ENCODE measurements around the gene BPIFB6.

DNA sequence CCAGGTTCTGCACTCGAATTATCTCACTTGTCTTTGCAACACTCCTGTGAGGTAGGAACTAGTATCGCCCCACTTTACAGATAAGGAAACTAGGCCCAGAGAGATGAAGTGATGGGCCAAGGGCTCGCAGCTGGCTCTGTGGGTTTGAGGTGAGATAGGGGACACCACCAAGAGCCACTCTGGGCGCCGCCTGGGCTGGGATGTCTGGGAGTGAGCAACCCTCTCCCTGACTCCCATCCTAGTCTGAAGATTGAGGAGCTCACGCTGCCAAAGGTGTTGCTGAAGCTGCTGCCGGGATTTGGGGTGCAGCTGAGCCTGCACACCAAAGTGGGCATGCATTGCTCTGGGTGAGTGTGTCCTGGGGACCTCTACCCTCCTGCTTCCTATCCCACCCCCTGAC, 27.7 kb downstream of the BPIFB6 start:
- TF ChIP-seq, protein P1, sequence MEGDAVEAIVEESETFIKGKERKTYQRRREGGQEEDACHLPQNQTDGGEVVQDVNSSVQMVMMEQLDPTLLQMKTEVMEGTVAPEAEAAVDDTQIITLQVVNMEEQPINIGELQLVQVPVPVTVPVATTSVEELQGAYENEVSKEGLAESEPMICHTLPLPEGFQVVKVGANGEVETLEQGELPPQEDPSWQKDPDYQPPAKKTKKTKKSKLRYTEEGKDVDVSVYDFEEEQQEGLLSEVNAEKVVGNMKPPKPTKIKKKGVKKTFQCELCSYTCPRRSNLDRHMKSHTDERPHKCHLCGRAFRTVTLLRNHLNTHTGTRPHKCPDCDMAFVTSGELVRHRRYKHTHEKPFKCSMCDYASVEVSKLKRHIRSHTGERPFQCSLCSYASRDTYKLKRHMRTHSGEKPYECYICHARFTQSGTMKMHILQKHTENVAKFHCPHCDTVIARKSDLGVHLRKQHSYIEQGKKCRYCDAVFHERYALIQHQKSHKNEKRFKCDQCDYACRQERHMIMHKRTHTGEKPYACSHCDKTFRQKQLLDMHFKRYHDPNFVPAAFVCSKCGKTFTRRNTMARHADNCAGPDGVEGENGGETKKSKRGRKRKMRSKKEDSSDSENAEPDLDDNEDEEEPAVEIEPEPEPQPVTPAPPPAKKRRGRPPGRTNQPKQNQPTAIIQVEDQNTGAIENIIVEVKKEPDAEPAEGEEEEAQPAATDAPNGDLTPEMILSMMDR (IDR thresholded peaks at IDR 0.05), result no peak
- TF ChIP-seq POLR2A (IDR thresholded peaks at IDR 0.05), result no peak

Measured in breast epithelium (tissue), 3 donors.